H1 (cell line): ENCODE results near the gene UTS2R. TPM values are rescaled to one million over a fixed set of nuclear protein-coding genes. Genes with fewer than 3 reads are reported as not detected.

Experiments used
- CTCF ChIA-PET: fragments of 300-600 bp; sonication (Branson Sonifier 250); formaldehyde crosslinking; loops from one replicate; lab custom pipeline; 2021; ENCODE audit not compliant: partially characterized antibody; lab: Charles Lee
- POLR2A ChIA-PET: fragments of 300-600 bp; sonication (Branson Sonifier 250); formaldehyde crosslinking; loops from one replicate; lab custom pipeline; 2021; ENCODE audit warnings: inconsistent platforms; ENCODE audit not compliant: partially characterized antibody; lab: Charles Lee
- DNase-seq, 2 experiments: peaks; one replicate each; pipeline versions ENCODE4 v3.0.0 to v3.0.0-alpha.2; 2010 to 2022; ENCODE audit warnings: low spot score in 2 of 2, low read depth in 1 of 2, mixed read lengths in 1 of 2
- FAIRE-seq: peaks from 2 replicates; lab custom pipeline; 2011; peaks lifted over from hg19 to GRCh38; lab: Jason Lieb, UNC
- H2AFZ ChIP-seq: 2 replicates; pipeline ENCODE4 v1.8.1; 2012; ENCODE audit warnings: low read length, inconsistent platforms
- H2AK5ac ChIP-seq: 2 replicates; pipeline ENCODE4 v1.6.1; 2013; ENCODE audit warnings: low read depth, low read length
- H2BK120ac ChIP-seq: replicated peaks from 2 replicates; pipeline ENCODE3; 2013; ENCODE audit warnings: low read depth, low read length, inconsistent platforms
- H2BK12ac ChIP-seq: 2 replicates; pipeline ENCODE4 v1.6.1; 2013; ENCODE audit warnings: low read depth, low read length
- H2BK15ac ChIP-seq: 2 replicates; pipeline ENCODE4 v1.6.1; 2013; ENCODE audit warnings: low read length
- H2BK20ac ChIP-seq: 2 replicates; pipeline ENCODE4 v1.6.1; 2013; ENCODE audit warnings: low read length
- H2BK5ac ChIP-seq: 2 replicates; pipeline ENCODE4 v1.6.1; 2013; ENCODE audit warnings: low read depth, low read length
- H3K14ac ChIP-seq: 2 replicates; pipeline ENCODE4 v1.6.1; 2013; ENCODE audit warnings: inconsistent platforms; ENCODE audit not compliant: insufficient read length
- H3K18ac ChIP-seq: 2 replicates; pipeline ENCODE4 v1.6.1; 2013; ENCODE audit warnings: low read length; ENCODE audit errors: extremely low read depth
- H3K23ac ChIP-seq: 2 replicates; pipeline ENCODE4 v1.6.1; 2013; ENCODE audit warnings: inconsistent platforms; ENCODE audit not compliant: insufficient read length
- H3K23me2 ChIP-seq: 2 replicates; pipeline ENCODE4 v1.6.1; 2013; ENCODE audit warnings: low read depth, low read length
- H3K27ac ChIP-seq: 2 replicates; pipeline ENCODE4 v1.6.1; 2011; ENCODE audit warnings: low read depth, low read length, inconsistent platforms
- H3K27me3 ChIP-seq, 4 experiments: replicated peaks in 1 of 4; 1 replicate in 1 of 4; 2 replicates in 3 of 4; pipeline versions ENCODE4 v1.6.1 to v1.8.1; 2011 to 2013; ENCODE audit warnings: low read length in 3 of 4, mild to moderate bottlenecking in 3 of 4, inconsistent platforms in 2 of 4, mixed read lengths in 2 of 4, moderate library complexity in 1 of 4; ENCODE audit not compliant: control insufficient read depth in 3 of 4, insufficient read depth in 3 of 4; ENCODE audit errors: extremely low read depth in 1 of 4
- H3K36me3 ChIP-seq, 4 experiments: 2 replicates each; pipeline versions ENCODE4 v1.6.1 to v1.8.1; 2011 to 2013; ENCODE audit warnings: mild to moderate bottlenecking in 4 of 4, low read length in 3 of 4, moderate library complexity in 2 of 4, control low read depth in 1 of 4, inconsistent platforms in 1 of 4; ENCODE audit not compliant: insufficient read depth in 4 of 4, control insufficient read depth in 2 of 4
- H3K4ac ChIP-seq: replicated peaks from 2 replicates; pipeline ENCODE3; 2013; ENCODE audit warnings: low read length, low read depth, mixed read lengths, inconsistent platforms; ENCODE audit not compliant: insufficient read length
- H3K4me1 ChIP-seq, 4 experiments: replicated peaks in 1 of 4; 1 replicate in 1 of 4; 2 replicates in 3 of 4; pipeline versions ENCODE4 v1.6.1 to v1.8.1; 2011 to 2013; ENCODE audit warnings: low read length in 3 of 4, inconsistent platforms in 2 of 4, mixed read lengths in 1 of 4; ENCODE audit not compliant: insufficient read depth in 4 of 4, control insufficient read depth in 3 of 4
- H3K4me2 ChIP-seq, 2 experiments: 2 replicates each; pipeline versions ENCODE4 v1.6.1 to v1.8.1; 2011 to 2013; ENCODE audit warnings: low read depth in 2 of 2, low read length in 2 of 2, control low read depth in 1 of 2, inconsistent platforms in 1 of 2, mild to moderate bottlenecking in 1 of 2; ENCODE audit not compliant: insufficient read depth in 1 of 2
- H3K4me3 ChIP-seq, 4 experiments: fragments of 200-600, 300-600 bp in 1 of 4; sonication (generic), shearing (Covaris generic), sonication (Bioruptor Twin) in 1 of 4; 2 replicates each; pipeline versions ENCODE4 v1.5.1 to v1.8.1; 2011 to 2016; ENCODE audit warnings: low read length in 4 of 4, low read depth in 3 of 4, control low read depth in 2 of 4, inconsistent platforms in 2 of 4, mild to moderate bottlenecking in 2 of 4, mixed read lengths in 1 of 4, moderate library complexity in 1 of 4; ENCODE audit not compliant: insufficient read depth in 2 of 4; ENCODE audit errors: extremely low read depth in 1 of 4
- H3K56ac ChIP-seq: replicated peaks from 2 replicates; pipeline ENCODE3; 2013; ENCODE audit warnings: low read depth, mild to moderate bottlenecking, mixed read lengths, low read length, inconsistent platforms; ENCODE audit not compliant: insufficient read length
- H3K79me1 ChIP-seq: 2 replicates; pipeline ENCODE4 v1.6.1; 2013; ENCODE audit warnings: low read depth, low read length, control low read depth
- H3K79me2 ChIP-seq, 2 experiments: 2 replicates each; pipeline versions ENCODE4 v1.6.1 to v1.8.1; 2012 to 2013; ENCODE audit warnings: low read length in 2 of 2, mild to moderate bottlenecking in 2 of 2, inconsistent platforms in 1 of 2; ENCODE audit not compliant: insufficient read depth in 2 of 2, control insufficient read depth in 1 of 2
- H3K9ac ChIP-seq, 4 experiments: replicated peaks in 1 of 4; 1 replicate in 1 of 4; 2 replicates in 3 of 4; pipeline versions ENCODE4 v1.6.1 to v1.8.1; 2011 to 2013; ENCODE audit warnings: low read depth in 3 of 4, low read length in 3 of 4, control low read depth in 2 of 4, mild to moderate bottlenecking in 2 of 4, moderate library complexity in 2 of 4, inconsistent platforms in 1 of 4; ENCODE audit errors: extremely low read depth in 1 of 4
- H3K9me3 ChIP-seq, 2 experiments: 2 replicates each; pipeline versions ENCODE4 v1.6.1 to v1.8.1; 2012 to 2013; ENCODE audit warnings: mild to moderate bottlenecking in 2 of 2, moderate library complexity in 2 of 2, control low read depth in 1 of 2, inconsistent platforms in 1 of 2, low read depth in 1 of 2, low read length in 1 of 2, mixed read lengths in 1 of 2; ENCODE audit not compliant: insufficient read depth in 2 of 2
- H4K20me1 ChIP-seq, 2 experiments: replicated peaks in 1 of 2; 2 replicates each; pipeline versions ENCODE3 to v1.8.1; 2011 to 2013; ENCODE audit warnings: inconsistent platforms in 2 of 2, low read length in 2 of 2, mild to moderate bottlenecking in 1 of 2; ENCODE audit not compliant: insufficient read depth in 2 of 2, control insufficient read depth in 1 of 2
- H4K5ac ChIP-seq: 2 replicates; pipeline ENCODE4 v1.6.1; 2013; ENCODE audit warnings: low read length, low read depth, mixed read lengths, inconsistent platforms; ENCODE audit not compliant: insufficient read length
- H4K8ac ChIP-seq: 2 replicates; pipeline ENCODE4 v1.8.0; 2013; ENCODE audit warnings: mild to moderate bottlenecking, moderate library complexity, low read length, inconsistent platforms; ENCODE audit not compliant: insufficient read depth; ENCODE audit errors: extremely low read depth
- H4K91ac ChIP-seq: replicated peaks from 2 replicates; pipeline ENCODE3; 2013; ENCODE audit warnings: low read length, mixed read lengths, inconsistent platforms; ENCODE audit not compliant: insufficient read length
- E2F6 ChIP-seq: IDR thresholded peaks from 2 replicates; pipeline ENCODE4 v1.6.1; 2012; ENCODE audit warnings: inconsistent platforms
- GTF2F1 ChIP-seq: IDR thresholded peaks from 2 replicates; pipeline ENCODE4 v1.6.1; 2012; ENCODE audit warnings: low read depth, low read length, improper control_type of control experiment, borderline replicate concordance
- MAX ChIP-seq: IDR thresholded peaks from 2 replicates; pipeline ENCODE4 v1.6.1; 2012; ENCODE audit warnings: inconsistent platforms
- POU5F1 ChIP-seq: IDR thresholded peaks from 2 replicates; pipeline ENCODE4 v1.6.1; 2011; ENCODE audit warnings: low read depth, mild to moderate bottlenecking, low read length, moderate library complexity
- RAD21 ChIP-seq, 2 experiments: IDR thresholded peaks in 1 of 2; conservative IDR thresholded peaks in 1 of 2; 2 replicates each; pipeline ENCODE4 v1.6.1; 2011; ENCODE audit warnings: low read depth in 2 of 2, low read length in 2 of 2, improper control_type of control experiment in 1 of 2, inconsistent platforms in 1 of 2, mild to moderate bottlenecking in 1 of 2, moderate library complexity in 1 of 2
- RBBP5 ChIP-seq: IDR thresholded peaks from 2 replicates; pipeline ENCODE4 v1.7.1; 2012; ENCODE audit warnings: low read depth, mild to moderate bottlenecking, inconsistent platforms, low read length, moderate library complexity, borderline replicate concordance
- RFX5 ChIP-seq: IDR thresholded peaks from 2 replicates; pipeline ENCODE4 v1.6.1; 2011; ENCODE audit warnings: low read depth, low read length, improper control_type of control experiment, borderline replicate concordance
- USF2 ChIP-seq: IDR thresholded peaks from 2 replicates; pipeline ENCODE4 v1.6.1; 2011; ENCODE audit warnings: low read length, improper control_type of control experiment
- ZNF274 ChIP-seq: IDR thresholded peaks from 2 replicates; pipeline ENCODE4 v1.7.0; 2012; ENCODE audit warnings: low read length, borderline replicate concordance; ENCODE audit errors: extremely low read depth
- WGBS, 2 experiments: shearing (Covaris generic) in 1 of 2; methylation state at CpG; one replicate each; pipeline versions ENCODE4 v1.1.6 to v1.1.7; 2013 to 2015; ENCODE audit warnings: low lambda C conversion rate in 2 of 2, mixed read lengths in 2 of 2, inconsistent platforms in 1 of 2, low coverage in 1 of 2, missing lambda C conversion rate in 1 of 2; ENCODE audit not compliant: insufficient replicate concordance in 2 of 2, insufficient coverage in 1 of 2, insufficient read length in 1 of 2; ENCODE audit errors: extremely low coverage in 1 of 2, missing lambda C conversion rate in 1 of 2; 5-methylcytosine and 5-hydroxymethylcytosine counted together
- polyA plus RNA-seq, 7 experiments: library from polyadenylated mRNA; depleted of rRNA in 3 of 7; stranded (reverse) in 5 of 7; unstranded in 2 of 7; fragments of >200 nt in 5 of 7; fragments of 200-250 nt in 2 of 7; gene quantifications; 1 replicate in 5 of 7; 2 replicates in 1 of 7; 4 replicates in 1 of 7; pipeline versions ENCODE4 v1.2.1 to v1.2.3, GENCODE V29; 2011 to 2013; ENCODE audit warnings: missing spikeins in 2 of 7, mixed read lengths in 2 of 7
- total RNA-seq: library from RNA; stranded (reverse); fragmentation: NEBNext Ultra II Directional; extraction: Animal tissue kit (Norgen Biotek cat#: 25700); gene quantifications from 2 replicates; pipeline ENCODE4 v1.2.1, GENCODE V29; 2021

UTS2R gene
- total and polyA plus RNA-seq, 2 of the 8 experiments (the other 6 are each of a cell fraction or from before 2014, with no cell fraction given) = 0.27 TPM; not detected in 1

GRCh38 chr17:82354804-82355308 lies 16.7 kb upstream of the UTS2R start:
- Histone ChIP-seq H3K4me1 (peaks cover 0 to 6% (median 5%) of the 10 kb centered on the region in 4 experiments; a peak in 5 of 7 replicates), H4K91ac (no peak overlapping the region), H2BK15ac (no peak overlapping the region), H2BK120ac (no peak overlapping the region), H2BK20ac (no peak overlapping the region), H3K27ac (no peak overlapping the region), H4K8ac (no peak overlapping the region), H4K20me1 (no peaks in the 10 kb centered on the region), H2AK5ac (no peak overlapping the region), H3K23me2 (no peaks in the 10 kb centered on the region), H3K4me2 (no peak overlapping the region), H3K14ac (no peak overlapping the region), H2BK5ac (no peak overlapping the region), H4K5ac (no peak overlapping the region), H3K4me3 (no peak overlapping the region), H3K79me2 (no peaks in the 10 kb centered on the region), H3K79me1 (no peaks in the 10 kb centered on the region; the same call in 1 of the 2 replicates), H2AFZ (no peak overlapping the region), H3K18ac (no peak overlapping the region), H3K27me3 (peaks cover 0 to 3% (median 1%) of the 10 kb centered on the region in 4 experiments; a peak in 3 of 7 replicates), H3K36me3 (no peaks in the 10 kb centered on the region), H3K9ac (no peak overlapping the region), H3K23ac (no peak overlapping the region), H3K56ac (no peak overlapping the region), H3K9me3 (no peaks in the 10 kb centered on the region), H3K4ac (no peak overlapping the region), H2BK12ac (no peak overlapping the region)
- TF ChIP-seq RAD21 (IDR thresholded peaks at IDR 0.05 in 1 of 2, conservative IDR thresholded peaks at IDR 0.05 in 1 of 2; ENCODE audit: low read depth in 2 of 2, low read length in 2 of 2) (no peak), GTF2F1 (no peak), RBBP5 (no peak), ZNF274 (no peak), MAX (no peak), POU5F1 (no peak), USF2 (no peak), E2F6 (no peak), RFX5 (no peak)
- CTCF ChIA-PET = interaction anchor here (1.1 kb wide), 1 partner anchor 34 kb away, joined by 3 read pairs; no protein-coding TSS in a partner anchor
- 85% methylated on average over 7 of the region's 7 CpGs; no CpG with 5 or more reads in 1 of the 2 experiments for WGBS, 2 experiments
- DNase-seq = no peak
- FAIRE-seq = no peak
- POLR2A ChIA-PET = no interaction called here
